Fibroblast of peridontal ligament (primary cell): ENCODE results near the gene UMODL1.

ENCODE experiments used
- DNase-seq: peaks from one replicate; pipeline ENCODE4 v3.0.0-alpha.2; 2010; ENCODE audit errors: extremely low read depth

UMODL1 gene

GRCh38 chr21:42129300-42130266 is 58.5 kb downstream of the UMODL1 start:
- DNase-seq = no peak

GRCh38 chr21:42130441-42130840 is 59.3 kb downstream of the UMODL1 start:
- no peak for DNase-seq

- no peak for DNase-seq
Measured at GRCh38 chr21:42132183-42132582, 61.1 kb downstream of the UMODL1 start.

GRCh38 chr21:42133131-42133530 is 62.0 kb downstream of the UMODL1 start:
- DNase-seq = no peak

GRCh38 chr21:42135386-42136052 is 64.4 kb downstream of the UMODL1 start:
- no peak for DNase-seq

GRCh38 chr21:42137191-42137904 is 66.2 kb downstream of the UMODL1 start:
- no peak for DNase-seq

- DNase-seq = no peak
Measured at GRCh38 chr21:42140196-42140934, 69.2 kb downstream of the UMODL1 start.

GRCh38 chr21:42141643-42142042 is 70.5 kb downstream of the UMODL1 start:
- no peak for DNase-seq

GRCh38 chr21:42142141-42142540 is 71.0 kb downstream of the UMODL1 start:
- DNase-seq = no peak

- no peak for DNase-seq
Measured at GRCh38 chr21:42142627-42143026, 71.5 kb downstream of the UMODL1 start.

GRCh38 chr21:42143111-42143510 is 72.0 kb downstream of the UMODL1 start:
- DNase-seq = no peak

GRCh38 chr21:42144221-42144620 is 73.1 kb downstream of the UMODL1 start:
- no peak for DNase-seq

GRCh38 chr21:42144679-42145568 is 73.8 kb downstream of the UMODL1 start:
- no peak for DNase-seq

- DNase-seq = peak; percentile 63
Measured at GRCh38 chr21:42145569-42146272, 74.6 kb downstream of the UMODL1 start.

GRCh38 chr21:42146273-42146805 is 75.2 kb downstream of the UMODL1 start:
- DNase-seq = no peak

GRCh38 chr21:42146821-42147220 is 75.7 kb downstream of the UMODL1 start:
- DNase-seq = no peak

- no peak for DNase-seq
Measured at GRCh38 chr21:42147386-42148020, 76.4 kb downstream of the UMODL1 start.

GRCh38 chr21:42148097-42148496 is 77.0 kb downstream of the UMODL1 start:
- no peak for DNase-seq

- DNase-seq = no peak
Measured at GRCh38 chr21:42148584-42148983, 77.5 kb downstream of the UMODL1 start.
